Measurements from ENCODE around the gene MYO1B. TPM values are rescaled to one million over a fixed set of nuclear protein-coding genes. Genes with fewer than 3 reads are reported as not detected.

MYO1B gene
- total RNA-seq, 1 experiment from 2014 or later = 43.2 TPM

- no peak overlapping the region for H3K4ac ChIP-seq (ENCODE audit: low read depth, low read length)
- no peak overlapping the region for H2BK120ac ChIP-seq (ENCODE audit: low read depth, low read length, poor library complexity, severe bottlenecking)
- Mint-ChIP-seq H3K4me3 (no peak overlapping the region), H3K27ac (peak overlapping the region in 2 of 3 experiments; percentile 40 to 60; a peak in 1 of 7 replicates), H3K4me1 (peaks cover 61 to 63% of the 10 kb centered on the region in 2 experiments), H3K9me3 (no peaks in the 10 kb centered on the region), H3K36me3 (ENCODE audit: insufficient read depth in 1 of 3, low read depth in 3 of 3) (no peaks in the 10 kb centered on the region; a peak in 1 of 7 replicates), H3K27me3 (ENCODE audit: low read depth) (no peaks in the 10 kb centered on the region)
- H2AFZ ChIP-seq (ENCODE audit: low read length) = no peak overlapping the region
- no peak overlapping the region for H3K56ac ChIP-seq (ENCODE audit: insufficient read length, low read depth, low read length)
- H2BK5ac ChIP-seq (ENCODE audit: insufficient read length, low read length) = no peak overlapping the region
- H4K20me1 ChIP-seq (ENCODE audit: control insufficient read depth, insufficient read depth, insufficient read length) = no peaks in the 10 kb centered on the region
- H4K91ac ChIP-seq (ENCODE audit: insufficient read length, low read depth, low read length) = no peak overlapping the region
- H3K4me1 ChIP-seq (ENCODE audit: insufficient read depth, low read length) = peaks cover 21% of the 10 kb centered on the region
- H3K14ac ChIP-seq (ENCODE audit: insufficient read depth, low read length) = no peak overlapping the region
- H2BK12ac ChIP-seq (ENCODE audit: insufficient read length, low read depth, low read length) = no peak overlapping the region
- H3T11ph ChIP-seq (ENCODE audit: low read length) = no peak overlapping the region
- H3K23ac ChIP-seq (ENCODE audit: insufficient read length, low read depth, low read length) = no peak overlapping the region
- no peak overlapping the region for H3K4me2 ChIP-seq (ENCODE audit: insufficient read depth, insufficient read length, low read length)
- peaks cover 15% of the 10 kb centered on the region for H3K79me1 ChIP-seq (ENCODE audit: insufficient read depth, low read depth, low read length, poor library complexity, severe bottlenecking)
- no CpG with 5 or more reads among the region's 2 CpGs for whole genome bisulfite sequencing (ENCODE audit: extremely low coverage, insufficient read length, low lambda C conversion rate)
- no peak overlapping the region for H2BK20ac ChIP-seq (ENCODE audit: low read depth, low read length, poor library complexity, severe bottlenecking)
- H3K9me3 ChIP-seq (ENCODE audit: control insufficient read depth, low read depth, low read length) = no peaks in the 10 kb centered on the region
- H3K18ac ChIP-seq (ENCODE audit: insufficient read length, low read depth, low read length) = no peak overlapping the region
- peaks cover 35% of the 10 kb centered on the region; the same call in 1 of the 2 replicates for H3K79me2 ChIP-seq (ENCODE audit: insufficient read depth, low read length)
- H3K27me3 ChIP-seq (ENCODE audit: insufficient read depth, low read length) = no peaks in the 10 kb centered on the region
- no peaks in the 10 kb centered on the region for H3K23me2 ChIP-seq (ENCODE audit: insufficient read length, low read depth, low read length, poor library complexity, severe bottlenecking)
- no peak overlapping the region for H3K9ac ChIP-seq (ENCODE audit: extremely low read depth, insufficient read length, low read length)
- H4K8ac ChIP-seq (replicated peaks; ENCODE audit: insufficient read length, low read depth, low read length) = no peak overlapping the region
- DNase-seq = no peak
- no peak overlapping the region for H2BK15ac ChIP-seq (ENCODE audit: low read depth, low read length)
- TF ChIP-seq CTCF (conservative IDR thresholded peaks at IDR 0.05) = no peak
- no peak overlapping the region for H3K27ac ChIP-seq (ENCODE audit: insufficient read length, low read depth, low read length)
- no peak overlapping the region for H2AK5ac ChIP-seq (ENCODE audit: insufficient read length, low read length)
- H4K5ac ChIP-seq (ENCODE audit: insufficient read length, low read depth, low read length) = no peak overlapping the region
Observed at GRCh38 chr2:191266201-191266600, 21.0 kb downstream of the MYO1B start.

Data from H9 (cell line).